NCI-H1417 treated with DMSO at 0.1 percent for 48 hours (cell line): ENCODE data around the gene POLQ.
"Not testable (repeated sequence)": the region's sequence is repeated elsewhere in the genome, so short reads cannot be mapped to it uniquely, and the experiment has no call there.

ENCODE experiments used
- DNase-seq: peaks from one replicate; lab custom pipeline; 2025; lab: John Stamatoyannopoulos, UW

POLQ gene

DNA sequence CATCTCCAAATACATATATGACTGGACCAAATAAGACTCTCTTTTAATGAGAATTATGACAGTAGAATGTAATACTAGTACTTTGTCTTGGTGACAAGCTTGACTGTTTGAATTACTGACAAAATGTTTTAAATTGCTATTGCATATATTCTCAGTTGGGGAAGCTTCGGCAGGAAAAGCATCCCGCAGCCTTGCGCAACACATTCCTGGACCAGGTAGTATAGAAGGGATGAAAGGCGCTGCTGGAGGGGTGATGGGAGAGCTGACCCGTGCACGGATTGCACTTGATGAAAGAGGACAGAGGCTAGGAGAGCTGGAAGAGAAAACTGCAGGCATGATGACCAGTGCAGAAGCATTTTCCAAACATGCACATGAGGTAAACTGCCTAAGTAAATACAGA is 127.6 kb downstream of the POLQ start:
- DNase-seq: no peak

DNA sequence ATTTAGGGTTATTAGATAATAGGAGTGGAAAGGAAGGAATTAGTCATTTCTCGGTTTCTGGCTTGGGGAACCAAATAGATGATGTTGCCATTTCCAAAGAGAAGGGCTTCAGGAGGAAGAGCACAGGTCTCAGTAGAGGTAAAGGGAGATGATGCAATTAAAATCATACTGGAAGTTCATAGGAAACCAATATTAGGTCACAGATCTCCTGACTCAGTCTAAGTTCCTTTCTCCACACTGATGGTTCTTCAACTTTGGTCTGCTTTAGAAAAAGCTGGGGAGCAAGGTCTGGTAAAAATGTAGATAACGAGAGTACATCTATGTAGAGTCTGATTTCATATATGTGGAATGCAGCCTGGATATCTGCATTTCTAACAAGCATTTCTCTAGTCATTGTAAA is 130.9 kb downstream of the POLQ start:
- DNase-seq: no peak

DNA sequence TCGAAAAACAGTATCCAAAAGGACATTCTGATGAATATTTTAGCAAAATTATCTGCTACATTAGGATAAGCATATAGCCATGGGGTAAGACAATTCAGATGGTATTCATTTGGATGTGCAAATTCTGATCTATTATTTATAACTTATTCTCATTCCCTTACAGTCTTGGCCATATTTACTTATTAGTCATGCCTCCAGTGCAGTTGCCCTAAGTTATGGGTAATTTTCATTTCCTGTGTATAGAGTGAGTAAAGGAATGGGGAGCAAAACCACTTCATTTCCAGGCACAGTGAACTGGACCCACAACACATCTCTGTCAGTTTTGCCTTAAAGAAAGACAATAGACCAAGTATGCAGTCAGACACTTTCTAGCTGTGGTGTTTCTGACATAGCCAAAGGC is 134.3 kb downstream of the POLQ start:
- DNase-seq: no peak

DNA sequence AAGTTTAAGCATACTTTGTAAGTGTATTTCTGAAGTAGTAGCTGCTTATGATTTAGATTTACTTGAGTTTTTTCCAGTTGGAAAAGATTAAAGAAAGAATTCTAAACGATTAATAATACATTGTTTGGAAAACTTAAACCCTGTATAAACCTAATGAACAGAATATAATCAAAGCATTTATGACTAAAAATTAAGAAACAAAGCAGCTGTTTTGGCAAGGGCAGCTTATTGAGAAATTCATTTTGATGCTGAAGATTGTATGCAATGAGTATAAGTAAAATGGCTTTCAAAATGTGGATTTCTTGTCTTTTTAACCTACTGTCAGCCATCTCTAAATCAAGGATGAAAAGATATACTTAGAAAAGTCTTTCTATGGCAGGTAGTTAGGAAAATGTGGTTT is 140.2 kb downstream of the POLQ start:
- DNase-seq: no peak

DNA sequence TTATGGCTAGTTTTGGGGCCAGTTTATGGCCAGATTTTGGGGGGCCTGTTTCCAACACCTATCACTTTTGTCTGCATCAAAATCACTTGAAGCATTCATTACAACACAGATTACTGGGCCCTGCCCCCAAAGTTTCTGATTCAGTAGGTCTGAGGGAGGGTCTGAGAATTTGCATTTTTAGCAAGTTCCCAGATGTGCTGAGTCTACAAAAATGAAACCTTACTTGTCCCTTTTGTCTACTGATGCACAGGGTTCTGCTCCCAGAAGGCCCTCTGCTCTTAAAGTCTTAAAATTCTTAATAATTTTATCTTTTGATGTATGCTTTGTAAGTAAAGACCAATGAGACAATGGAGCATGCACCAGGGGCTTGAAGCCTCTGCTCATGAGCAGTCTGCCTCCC is 146.0 kb downstream of the POLQ start:
- no peak for DNase-seq

DNA sequence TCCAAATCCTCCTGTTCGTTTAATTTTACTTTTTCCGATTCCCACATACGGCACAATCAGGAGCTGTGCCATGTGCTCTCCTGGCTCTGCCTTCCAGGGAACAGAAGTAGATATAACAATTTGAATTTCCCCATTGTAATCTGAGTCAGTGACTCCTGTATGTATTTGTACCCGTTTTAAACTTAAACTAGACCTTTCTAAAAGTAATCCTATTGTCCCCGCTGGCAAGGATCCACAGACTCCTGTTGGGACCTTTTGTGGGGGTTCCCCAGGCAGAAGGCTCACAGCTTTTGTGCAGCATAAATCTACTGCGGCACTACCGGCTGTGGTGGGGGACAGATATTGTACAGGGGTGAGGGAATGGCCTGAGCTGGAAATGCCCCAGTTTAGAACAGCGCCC is 147.7 kb downstream of the POLQ start:
- DNase-seq: not testable (repeated sequence)

DNA sequence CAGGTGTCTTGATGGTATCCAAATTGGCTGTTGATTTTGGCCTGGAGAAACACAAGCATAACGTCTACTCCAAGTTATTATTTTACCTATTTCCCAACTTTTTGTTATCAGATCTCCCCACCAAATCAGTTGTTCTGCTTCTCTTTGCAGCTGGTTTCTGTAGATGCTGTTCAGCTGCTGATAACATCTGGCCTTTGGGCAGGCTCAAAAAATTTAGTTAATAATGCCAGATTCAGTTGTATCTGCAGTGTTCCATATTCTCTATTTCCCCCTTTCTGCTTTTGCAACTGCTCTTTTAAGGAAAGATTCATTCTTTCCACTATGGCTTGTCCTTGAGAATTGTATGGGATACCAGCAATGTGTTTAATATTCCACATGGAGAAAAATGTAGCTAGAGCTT is 149.8 kb downstream of the POLQ start:
- not testable (repeated sequence) for DNase-seq

DNA sequence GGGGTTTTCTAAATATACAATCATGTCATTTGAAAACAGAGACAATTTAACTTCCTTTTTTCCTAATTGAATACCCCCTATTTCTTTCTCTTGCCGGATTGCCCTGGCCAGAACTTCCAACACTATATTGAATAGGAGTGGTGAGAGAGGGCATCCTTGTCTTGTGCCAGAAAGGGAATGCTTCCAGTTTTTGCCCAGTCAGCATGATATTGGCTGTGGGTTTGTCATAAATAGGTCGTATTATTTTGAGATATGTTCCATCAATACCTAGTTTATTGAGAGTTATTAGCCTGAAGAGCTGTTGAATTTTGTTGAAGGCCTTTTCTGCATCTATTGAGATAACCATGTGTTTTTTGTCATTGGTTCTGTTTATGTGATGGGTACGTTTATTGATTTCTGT is 157.5 kb downstream of the POLQ start:
- not testable (repeated sequence) for DNase-seq
